Activated T-cell treated with anti-CD3 and anti-CD28 coated beads for 1 hour (primary cell): ENCODE measurements around the gene NFS1.

Experiments used
- DNase-seq: peaks from one replicate; pipeline ENCODE4 v3.0.0-alpha.2; 2020; ENCODE audit warnings: low read depth

The NFS1 gene

GRCh38 chr20:35669681-35670080, 29.5 kb downstream of the NFS1 start:
- no peak for DNase-seq

DNA sequence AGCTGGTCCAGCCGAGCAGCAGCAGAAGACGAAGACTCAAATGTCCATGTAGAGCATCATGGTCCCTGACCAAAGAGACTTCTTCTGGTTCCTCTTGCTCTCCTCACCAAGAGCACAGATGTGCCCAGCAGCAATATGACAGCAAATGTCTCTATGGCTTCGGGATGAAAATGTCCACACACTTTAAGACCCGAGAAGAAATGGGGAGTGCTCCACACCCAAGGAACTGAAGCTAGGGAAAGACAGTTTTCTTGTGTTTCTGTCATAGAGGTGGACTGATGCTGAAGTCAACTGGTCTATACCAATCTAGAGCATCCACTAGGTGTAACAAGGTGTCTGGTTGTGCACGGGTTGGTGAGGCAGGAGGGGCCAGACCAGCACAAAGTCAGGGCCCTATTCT, 29.9 kb downstream of the NFS1 start:
- no peak for DNase-seq

- DNase-seq, result no peak
Observed at GRCh38 chr20:35665949-35666288, 33.2 kb downstream of the NFS1 start.

DNA sequence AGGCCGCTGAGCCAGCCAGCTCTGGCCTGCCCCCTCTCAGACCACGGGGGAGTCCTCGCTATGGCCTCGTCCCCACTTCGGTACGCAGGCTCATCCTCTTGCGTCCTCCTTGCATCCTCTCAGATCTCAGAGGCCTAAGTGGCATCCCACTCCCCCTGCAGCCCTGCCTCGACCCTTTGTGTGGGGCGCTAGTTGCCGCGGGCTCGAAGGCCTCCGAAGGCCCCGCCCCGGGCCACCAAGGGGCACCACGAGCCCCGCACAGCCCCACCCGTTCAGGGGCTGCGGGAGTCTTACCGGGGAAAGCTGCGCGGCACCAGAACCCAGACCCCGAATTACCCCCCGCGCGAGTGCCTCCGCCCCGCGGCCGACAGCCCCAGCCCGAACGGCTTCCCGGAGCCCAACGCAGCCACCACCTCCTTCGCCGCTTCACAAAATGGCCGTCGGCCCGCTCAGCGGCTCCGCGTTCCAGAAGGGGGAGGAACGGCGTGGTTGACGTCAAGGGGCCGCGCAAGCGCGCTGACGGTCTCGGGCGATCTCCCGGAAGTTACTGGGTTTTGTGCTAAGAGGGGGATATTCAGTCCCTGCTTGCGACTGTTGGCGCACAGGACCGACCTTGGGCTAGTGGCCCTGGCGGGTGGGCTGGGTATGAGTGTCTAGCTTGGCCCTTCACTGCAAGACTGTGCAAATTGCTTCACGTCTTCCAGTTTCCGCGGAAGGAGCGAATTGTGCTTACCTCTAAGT, 34.5 kb downstream of the NFS1 start, which contains the start of the genes CPNE1 and RBM12:
CPNE1 (minus strand) TSS at position 435 of the 741 bp plus-strand sequence. CDS start 31,977 bp downstream, outside the sequence.
RBM12 (minus strand) TSS at position 435 of the 741 bp plus-strand sequence. CDS start 9,578 bp downstream, outside the sequence.
- peak; percentile 86 for DNase-seq

DNA sequence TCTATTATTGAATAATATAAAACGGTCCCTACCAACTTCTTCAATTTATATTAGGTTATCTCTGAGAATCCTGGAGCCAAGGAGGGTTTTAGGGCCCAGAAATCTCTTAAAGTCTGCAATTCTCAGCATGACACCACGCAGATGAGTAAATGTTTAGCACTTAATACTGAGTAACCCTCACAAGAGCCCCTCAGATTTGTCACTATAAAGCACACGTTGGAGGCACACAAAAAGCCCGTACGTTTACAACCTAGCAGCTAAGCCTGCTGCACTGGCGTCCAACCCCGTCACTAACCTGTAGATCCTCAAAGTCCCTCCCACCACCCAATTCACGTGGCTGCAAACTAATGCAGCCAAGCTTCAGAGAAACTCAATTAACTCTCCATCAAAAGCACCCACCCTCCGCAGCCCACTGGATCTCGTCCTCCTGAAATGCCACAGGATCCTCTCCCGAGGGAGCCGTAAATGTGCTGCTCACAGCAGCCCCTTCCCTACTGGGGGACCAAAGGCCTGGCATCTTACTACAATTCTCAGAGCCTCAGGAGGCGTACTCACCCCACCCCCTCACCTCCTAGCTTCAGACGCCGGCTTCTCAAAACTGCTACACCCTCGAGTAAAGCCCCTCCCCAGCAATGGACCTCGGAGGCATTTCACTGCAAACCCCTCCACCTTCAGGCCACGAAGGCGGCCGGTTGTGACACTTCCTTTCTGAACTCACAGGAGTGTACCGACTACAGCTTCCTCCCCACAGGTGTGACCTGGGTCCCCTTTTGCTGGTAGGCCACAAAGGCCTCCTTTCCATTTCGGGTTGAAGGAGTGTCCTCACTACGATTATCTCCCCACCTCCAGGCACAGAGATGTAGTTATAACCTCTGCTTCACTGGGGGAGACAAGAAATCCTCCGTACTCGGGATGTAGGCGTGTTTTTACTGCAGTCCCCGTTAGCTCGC, 35.4 kb downstream of the NFS1 start:
- DNase-seq, result peak; percentile 43

DNA sequence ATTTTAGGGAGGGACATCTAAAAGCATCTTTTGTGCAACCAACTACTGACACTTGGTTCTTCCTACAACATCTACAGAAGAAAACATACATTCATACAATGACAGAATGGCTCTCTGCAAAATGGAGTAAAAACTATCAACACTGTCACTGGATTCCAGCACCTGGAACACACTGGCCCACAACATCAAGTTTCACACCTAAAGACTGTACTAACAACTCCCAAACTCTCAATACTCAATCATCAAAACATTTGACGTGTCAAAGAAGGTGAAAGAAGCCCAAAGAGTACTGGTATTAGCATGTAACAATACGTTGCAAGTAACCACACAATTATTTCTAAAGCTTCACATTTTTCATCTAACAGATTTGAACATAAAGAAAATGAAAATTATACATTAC, 36.6 kb downstream of the NFS1 start:
- no peak for DNase-seq

- DNase-seq, result no peak
Observed at GRCh38 chr20:35661908-35662307, 37.2 kb downstream of the NFS1 start.

DNA sequence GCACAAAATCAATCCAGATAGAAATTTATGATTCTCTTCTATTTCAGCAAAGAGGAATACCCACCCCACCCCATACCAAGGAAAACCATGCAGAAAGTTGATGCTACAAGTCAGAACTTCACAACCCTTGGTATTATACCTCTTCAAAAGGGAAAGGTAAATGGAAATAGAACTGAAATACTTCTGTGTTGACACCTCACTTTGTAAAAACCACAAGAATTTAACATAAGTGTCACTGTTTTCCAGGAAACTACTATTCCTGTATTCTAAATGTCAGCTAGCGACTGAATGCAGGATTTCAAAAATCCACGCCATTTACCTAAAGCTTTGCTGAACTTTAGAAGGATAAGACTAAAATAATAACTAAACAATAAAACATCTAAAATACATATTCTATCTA, 38.1 kb downstream of the NFS1 start:
- DNase-seq, result no peak

- no peak for DNase-seq
Observed at GRCh38 chr20:35660122-35660937, 38.8 kb downstream of the NFS1 start.

DNA sequence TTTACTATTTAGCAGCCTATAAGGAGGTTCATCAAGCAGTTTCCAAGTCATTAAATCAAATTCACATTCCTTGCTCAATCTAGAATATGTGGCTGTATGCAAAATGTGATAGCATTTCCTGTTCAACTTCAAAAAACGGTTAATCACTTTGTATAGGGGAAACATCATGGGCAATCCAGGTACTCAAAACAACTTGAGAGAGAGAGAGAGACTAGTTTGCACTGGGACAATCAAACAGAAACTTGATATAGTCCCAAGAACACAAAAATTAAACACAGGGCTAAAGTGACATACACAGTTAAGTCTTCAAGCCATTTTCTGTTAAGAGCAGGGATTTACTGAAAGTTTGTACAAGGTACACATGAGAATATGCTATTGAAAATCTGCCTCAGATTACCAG, 41.9 kb downstream of the NFS1 start:
- no peak for DNase-seq

- no peak for DNase-seq
Observed at GRCh38 chr20:35654415-35654814, 44.7 kb downstream of the NFS1 start.

DNA sequence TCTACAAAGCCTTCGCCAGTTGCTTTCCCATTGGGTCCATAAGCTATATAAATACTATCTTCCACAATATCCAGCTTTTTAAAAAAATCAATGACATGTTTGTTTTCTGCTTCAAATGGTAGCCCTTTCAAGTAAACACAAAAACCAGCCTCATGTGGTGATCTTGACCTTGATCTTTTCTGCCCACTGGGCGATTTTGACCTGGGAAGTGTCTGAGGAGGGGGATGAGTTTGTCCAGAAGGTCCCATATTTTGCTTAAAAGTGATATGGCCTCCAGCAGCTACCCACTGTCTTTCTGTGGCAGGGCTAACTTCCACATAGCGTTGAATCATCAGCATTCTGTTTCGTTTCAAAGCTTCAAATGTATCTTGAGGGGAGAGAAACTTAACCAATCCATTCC, 45.3 kb downstream of the NFS1 start:
- DNase-seq, result no peak

DNA sequence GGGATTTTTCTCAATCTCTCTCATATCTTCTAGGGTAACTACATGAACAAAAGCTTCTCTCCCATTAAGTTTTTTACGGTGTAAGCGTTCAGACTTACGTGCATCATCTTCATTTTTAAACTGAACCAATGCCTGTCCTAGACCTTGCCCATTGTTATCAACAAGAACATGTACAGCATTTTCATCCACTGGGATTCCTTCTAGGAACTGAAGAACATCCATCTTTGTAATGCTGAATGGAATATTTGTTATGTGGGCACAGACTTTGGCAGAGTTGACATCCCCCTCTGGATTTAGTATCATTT, 45.8 kb downstream of the NFS1 start:
- no peak for DNase-seq

- DNase-seq, result no peak
Observed at GRCh38 chr20:35652641-35653429, 46.3 kb downstream of the NFS1 start.

- no peak for DNase-seq
Observed at GRCh38 chr20:35651958-35652357, 47.2 kb downstream of the NFS1 start.

- DNase-seq, result no peak
Observed at GRCh38 chr20:35650632-35651031, 48.5 kb downstream of the NFS1 start.

GRCh38 chr20:35648836-35649235, 50.3 kb downstream of the NFS1 start:
- DNase-seq, result no peak

- no peak for DNase-seq
Observed at GRCh38 chr20:35644806-35645205, 54.3 kb downstream of the NFS1 start.

- no peak for DNase-seq
Observed at GRCh38 chr20:35643045-35643444, 56.1 kb downstream of the NFS1 start.

- no peak for DNase-seq
Observed at GRCh38 chr20:35641743-35642142, 57.4 kb downstream of the NFS1 start.

GRCh38 chr20:35640724-35641123, 58.4 kb downstream of the NFS1 start:
- DNase-seq, result no peak

DNA sequence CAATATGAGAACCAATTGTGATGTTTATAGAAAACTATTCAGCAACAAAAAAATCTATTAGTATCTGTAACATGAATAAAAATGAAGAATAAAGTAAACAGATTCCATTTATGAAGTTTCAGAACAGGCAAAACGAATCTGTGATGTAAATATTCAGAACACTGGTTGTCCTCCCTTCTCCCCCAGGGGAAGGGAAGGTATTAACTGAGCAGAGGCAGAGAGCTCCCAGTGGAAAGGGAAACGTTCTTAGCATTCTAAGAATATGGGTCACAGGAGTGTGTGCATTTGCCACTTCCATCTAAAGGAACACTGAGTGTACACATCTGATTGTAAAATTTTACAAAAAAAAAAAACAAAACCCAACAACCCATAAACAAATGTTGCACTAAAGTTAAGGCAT, 60.4 kb downstream of the NFS1 start:
- no peak for DNase-seq
